ENCODE results near the gene CBX8. TPM values are rescaled to one million over a fixed set of nuclear protein-coding genes. Genes with fewer than 3 reads are reported as not detected.

The CBX8 gene
- polyA plus RNA-seq, 4 donors, result 9.2 to 18.9 (median 12.5) TPM

GRCh38 chr17:79808763-79809529 is 12.1 kb upstream of the CBX8 start:
- no peak for DNase-seq (ENCODE audit: low read depth in 4 of 4, low spot score in 3 of 4)

DNA sequence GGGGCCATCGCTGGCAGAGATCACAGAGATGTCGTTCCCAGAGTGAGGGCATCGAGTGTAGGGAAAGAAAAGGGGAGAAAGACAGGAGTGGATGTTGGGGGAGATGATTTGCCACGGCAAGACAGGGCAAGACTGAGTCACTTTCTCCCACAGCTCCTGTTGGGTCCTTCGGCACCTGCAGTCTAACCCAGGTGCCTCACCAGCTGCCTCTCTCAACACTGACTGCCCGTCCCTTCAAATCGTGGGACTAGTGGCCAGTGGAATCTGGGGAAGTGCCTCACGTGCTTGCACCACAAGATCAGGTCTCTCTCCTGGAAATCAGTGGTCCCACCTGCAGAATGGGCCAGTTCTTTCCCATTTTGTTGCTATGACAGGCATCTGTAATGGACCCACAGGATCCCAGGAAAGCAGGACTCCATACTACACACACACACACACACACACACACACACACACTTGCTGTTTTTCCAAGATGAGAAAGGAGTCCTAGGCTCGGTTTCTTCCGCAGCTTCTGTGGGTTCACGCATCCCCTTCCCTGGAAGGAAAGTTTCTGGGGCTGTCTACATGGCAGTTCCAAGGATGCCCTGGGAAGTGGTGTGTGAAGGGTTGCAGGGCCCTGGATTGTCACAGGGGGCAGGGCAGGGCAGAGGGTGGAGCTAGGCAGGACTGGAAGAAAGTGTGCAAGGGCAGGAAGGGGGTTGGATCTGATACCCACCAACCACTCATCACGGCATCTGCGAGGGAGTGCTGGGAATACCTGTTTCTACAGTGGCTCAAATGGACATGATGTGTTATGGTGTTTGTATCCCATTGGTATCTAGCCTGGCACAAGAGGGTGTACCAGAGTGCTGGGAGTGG is 10.2 kb upstream of the CBX8 start:
- no peak for DNase-seq (ENCODE audit: low read depth in 4 of 4, low spot score in 3 of 4)

- DNase-seq (ENCODE audit: low read depth in 4 of 4, low spot score in 3 of 4), result no peak
These were observed 9.5 kb upstream of the CBX8 start for GRCh38 chr17:79806446-79806760.

DNA sequence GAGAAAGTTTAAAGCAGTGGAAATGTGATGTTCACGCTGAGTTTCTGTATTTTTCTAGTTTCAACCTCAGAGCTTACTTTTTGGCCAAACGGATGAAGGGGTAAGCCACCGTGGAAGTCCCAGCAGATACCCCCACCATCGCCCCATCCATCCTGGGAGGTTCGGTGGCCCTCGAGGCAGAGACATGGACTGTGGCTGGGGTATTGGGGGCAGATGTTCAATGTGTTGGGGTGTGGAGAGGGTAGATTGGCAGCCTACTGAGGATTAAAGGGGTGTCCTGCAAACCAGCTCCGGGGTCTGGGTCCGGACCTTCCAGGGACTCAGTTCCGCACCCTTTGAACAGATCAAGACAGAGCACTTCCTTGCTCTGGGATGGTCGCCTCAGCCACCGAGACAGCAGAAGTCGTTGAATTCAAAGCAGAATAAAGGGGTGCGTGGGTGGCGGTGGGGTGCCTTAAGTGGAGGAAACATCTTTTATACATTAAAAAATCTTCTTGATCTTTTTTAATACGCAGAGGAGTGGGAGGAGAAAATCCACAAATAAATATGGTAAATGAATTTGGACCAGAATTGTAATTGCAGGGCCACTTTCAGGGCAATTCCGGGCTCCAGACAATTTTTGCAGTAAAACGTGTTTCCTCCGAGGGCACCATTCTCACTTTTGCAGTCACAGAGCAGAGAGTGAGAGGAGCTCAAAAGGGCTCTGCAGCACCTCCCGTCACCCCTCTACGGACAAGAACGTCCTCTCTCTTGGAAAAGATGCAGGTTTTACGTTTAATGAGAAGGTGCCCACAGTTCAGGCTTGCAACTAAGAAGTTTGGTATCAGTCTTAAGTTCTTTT is 8.2 kb upstream of the CBX8 start:
- DNase-seq (ENCODE audit: low read depth in 4 of 4, low spot score in 3 of 4), result no peak

DNA sequence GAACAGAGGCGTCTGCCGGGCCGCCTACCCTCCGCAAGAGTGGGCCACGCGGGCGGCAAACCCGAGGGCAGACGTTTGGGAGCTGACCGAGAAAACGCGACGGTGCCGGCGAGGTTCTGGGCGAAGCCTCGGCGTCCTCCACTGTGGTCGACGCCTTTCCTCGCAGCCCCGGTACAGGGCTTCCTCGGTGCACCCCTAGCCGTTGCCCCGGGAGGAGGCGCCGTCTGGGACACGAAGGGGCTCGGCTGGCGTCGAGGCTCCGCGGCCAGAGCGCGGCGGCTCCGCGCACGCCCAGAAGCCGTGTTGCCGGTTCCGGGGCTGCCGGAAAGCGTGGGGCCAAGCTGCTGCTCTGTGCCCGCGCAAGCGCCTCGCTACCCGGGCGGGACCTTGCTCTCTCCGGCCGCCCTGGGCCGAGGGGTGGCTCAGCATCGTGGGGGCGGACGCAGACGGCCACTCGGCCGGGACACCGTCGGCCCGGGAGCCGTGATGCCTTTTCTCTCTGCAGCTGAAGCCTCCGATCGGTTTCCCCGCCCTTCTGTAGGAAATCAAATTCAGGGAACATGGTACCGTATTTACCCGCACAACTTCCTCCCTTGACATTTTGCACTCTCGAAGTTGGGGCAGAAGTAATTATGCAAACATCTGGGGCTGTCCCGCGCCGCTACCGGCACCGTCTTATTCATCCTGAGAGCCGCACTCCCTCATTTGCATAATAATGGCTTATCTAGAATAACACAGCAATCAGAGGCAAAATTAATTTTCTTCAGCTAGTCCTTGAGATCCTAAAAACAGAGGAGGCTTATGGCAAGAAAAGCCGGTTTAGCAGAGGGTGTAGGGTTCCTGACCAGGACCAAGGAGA is 7.3 kb upstream of the CBX8 start:
- DNase-seq (ENCODE audit: low read depth in 4 of 4, low spot score in 3 of 4), result no peak

GRCh38 chr17:79803421-79803996 is 6.6 kb upstream of the CBX8 start:
- no peak for DNase-seq (ENCODE audit: low read depth in 4 of 4, low spot score in 3 of 4)

- no peak for DNase-seq (ENCODE audit: low read depth in 4 of 4, low spot score in 3 of 4)
These were observed 6.0 kb upstream of the CBX8 start for GRCh38 chr17:79802736-79803420.

GRCh38 chr17:79802039-79802735 is 5.3 kb upstream of the CBX8 start:
- DNase-seq (ENCODE audit: low read depth in 4 of 4, low spot score in 3 of 4), result no peak

DNA sequence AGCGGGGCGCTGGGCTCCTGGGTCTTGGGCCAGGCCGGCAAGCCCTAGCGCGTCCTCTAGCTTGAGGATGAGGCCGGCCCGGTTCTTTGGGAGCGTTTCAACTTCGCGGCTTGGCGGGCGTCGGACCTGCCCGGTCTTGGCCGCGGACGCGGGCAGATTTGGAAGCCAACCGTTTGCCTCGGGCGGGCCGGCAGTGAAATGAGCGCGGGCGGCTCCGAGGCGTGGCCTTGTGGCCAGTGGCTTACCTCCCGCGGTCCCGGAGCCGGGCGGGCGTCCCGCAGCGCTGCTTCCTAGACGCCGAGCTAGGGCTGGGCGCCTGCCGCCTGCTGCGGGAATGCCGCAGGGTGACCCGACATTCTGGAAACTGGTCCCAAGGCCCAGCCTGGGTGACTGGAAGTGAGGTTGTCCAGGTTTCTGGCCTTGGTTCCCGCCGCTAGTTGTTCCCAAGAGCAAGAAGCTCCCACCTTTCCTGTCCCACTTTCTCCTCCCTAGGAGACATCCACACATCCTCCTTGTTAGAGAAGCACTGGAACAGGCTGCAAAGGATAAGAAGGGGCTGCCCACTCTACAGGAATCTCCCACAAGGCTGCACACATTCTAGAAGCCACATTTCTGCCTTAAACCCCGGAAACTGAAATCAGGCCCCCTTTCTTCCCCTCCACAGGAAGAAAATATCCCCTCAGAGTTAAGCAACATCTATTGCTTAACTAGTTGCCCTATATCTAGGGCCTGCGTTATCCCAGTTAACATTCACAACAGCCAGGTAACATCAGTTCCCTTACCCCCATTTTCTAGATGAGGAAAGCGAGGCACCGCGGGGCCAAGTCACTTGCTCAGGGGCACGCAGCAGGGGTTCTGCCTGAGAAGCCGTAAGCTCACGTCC is 4.5 kb upstream of the CBX8 start:
- no peak for DNase-seq (ENCODE audit: low read depth in 4 of 4, low spot score in 3 of 4)

GRCh38 chr17:79800325-79801155 is 3.7 kb upstream of the CBX8 start:
- no peak for DNase-seq (ENCODE audit: low read depth in 4 of 4, low spot score in 3 of 4)

- DNase-seq (ENCODE audit: low read depth in 4 of 4, low spot score in 3 of 4), result no peak
These were observed 2.9 kb upstream of the CBX8 start for GRCh38 chr17:79799538-79800324.

DNA sequence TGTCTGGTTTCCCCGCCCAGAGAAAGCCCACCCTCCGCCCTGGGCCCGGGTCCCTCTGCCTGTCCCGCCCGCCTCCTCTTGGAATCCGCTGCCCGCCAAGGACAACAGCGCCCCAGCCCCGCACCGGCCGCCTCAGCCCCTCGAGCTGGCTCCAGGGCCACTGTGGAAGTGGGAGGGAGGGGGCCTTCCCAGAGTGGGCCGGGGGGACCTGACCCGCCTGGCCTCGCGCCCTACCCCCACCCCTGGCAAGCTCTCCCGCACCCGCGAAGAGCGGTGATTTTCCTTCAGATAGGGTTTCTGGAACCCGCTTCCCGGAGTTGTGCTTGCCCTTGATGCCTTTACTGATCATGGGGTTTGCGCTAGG is 2.3 kb upstream of the CBX8 start:
- DNase-seq (ENCODE audit: low read depth in 4 of 4, low spot score in 3 of 4), result no peak

DNA sequence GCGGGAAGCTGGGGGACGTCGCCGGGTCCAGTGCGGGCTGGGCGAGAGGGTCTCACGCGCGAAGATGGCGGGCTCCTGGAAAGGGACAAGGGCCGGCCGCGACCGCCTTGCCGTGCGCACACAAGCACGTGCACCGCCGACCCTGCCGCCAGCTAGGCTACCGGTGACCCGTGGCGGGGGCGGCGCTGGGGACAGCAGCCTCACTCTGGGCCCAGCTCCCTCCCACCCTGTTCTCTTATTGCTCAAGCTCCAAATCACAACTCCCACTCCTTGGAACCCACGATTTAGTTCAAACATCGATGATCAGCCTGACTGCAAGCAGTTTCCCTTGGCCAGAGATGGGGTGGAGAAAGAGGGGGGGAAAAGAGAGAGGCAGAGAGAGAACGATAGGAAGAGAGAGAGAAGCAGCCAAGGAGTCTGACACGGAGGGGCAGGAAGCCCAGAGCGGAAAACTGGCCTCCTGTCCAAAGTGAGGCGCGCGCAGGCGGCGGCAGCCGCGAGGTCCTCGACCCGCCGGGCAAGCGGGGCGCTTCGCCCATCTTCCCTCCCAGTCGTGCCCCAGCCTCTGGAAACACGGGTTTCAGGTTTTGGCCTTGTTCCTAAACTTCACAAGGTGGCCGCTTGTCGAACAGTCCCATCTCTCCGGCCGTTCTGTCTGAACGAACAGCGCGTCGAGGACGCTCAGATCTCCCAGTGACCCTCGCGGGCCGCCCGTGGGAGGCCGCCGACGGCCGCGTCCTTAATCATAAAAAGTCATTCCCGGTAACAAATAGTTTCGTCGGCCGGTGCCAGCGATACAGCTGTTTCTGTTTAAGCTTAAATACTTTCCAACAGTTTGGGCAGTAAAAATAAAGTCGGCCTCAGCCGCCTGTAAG is 1.7 kb upstream of the CBX8 start:
- DNase-seq (ENCODE audit: low read depth in 4 of 4, low spot score in 3 of 4), result no peak

GRCh38 chr17:79797492-79798298 is 818 bp upstream of the CBX8 start:
- no peak for DNase-seq (ENCODE audit: low read depth in 4 of 4, low spot score in 3 of 4)

DNA sequence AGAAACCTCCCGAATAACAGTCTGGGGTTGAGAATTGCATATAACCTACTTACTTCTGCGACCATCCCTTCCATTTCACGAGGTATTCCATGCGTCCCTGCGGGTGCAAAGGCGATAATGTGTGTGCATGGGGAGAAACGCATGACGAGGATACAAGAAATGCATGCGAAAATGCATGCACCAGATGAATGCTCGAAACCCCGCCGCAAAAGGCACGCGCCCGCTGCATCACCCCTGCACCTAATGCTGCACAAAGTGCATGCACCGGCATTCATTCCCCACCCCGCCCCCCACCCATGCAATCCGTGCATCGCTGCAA is 474 bp downstream of the CBX8 start:
- DNase-seq (ENCODE audit: low read depth in 4 of 4, low spot score in 3 of 4), result no peak

All from left renal pelvis (tissue), 4 donors.